GM12891 (cell line): ENCODE measurements around the gene CNN3.

Source experiments
- POLR2A ChIP-seq: IDR thresholded peaks from 2 replicates; pipeline ENCODE4 v1.6.1; 2011; ENCODE audit warnings: low read depth, low read length, control low read depth
- SPI1 ChIP-seq: IDR thresholded peaks from 2 replicates; pipeline ENCODE4 v1.6.1; 2011; ENCODE audit warnings: low read depth, low read length, control low read depth

DNA sequence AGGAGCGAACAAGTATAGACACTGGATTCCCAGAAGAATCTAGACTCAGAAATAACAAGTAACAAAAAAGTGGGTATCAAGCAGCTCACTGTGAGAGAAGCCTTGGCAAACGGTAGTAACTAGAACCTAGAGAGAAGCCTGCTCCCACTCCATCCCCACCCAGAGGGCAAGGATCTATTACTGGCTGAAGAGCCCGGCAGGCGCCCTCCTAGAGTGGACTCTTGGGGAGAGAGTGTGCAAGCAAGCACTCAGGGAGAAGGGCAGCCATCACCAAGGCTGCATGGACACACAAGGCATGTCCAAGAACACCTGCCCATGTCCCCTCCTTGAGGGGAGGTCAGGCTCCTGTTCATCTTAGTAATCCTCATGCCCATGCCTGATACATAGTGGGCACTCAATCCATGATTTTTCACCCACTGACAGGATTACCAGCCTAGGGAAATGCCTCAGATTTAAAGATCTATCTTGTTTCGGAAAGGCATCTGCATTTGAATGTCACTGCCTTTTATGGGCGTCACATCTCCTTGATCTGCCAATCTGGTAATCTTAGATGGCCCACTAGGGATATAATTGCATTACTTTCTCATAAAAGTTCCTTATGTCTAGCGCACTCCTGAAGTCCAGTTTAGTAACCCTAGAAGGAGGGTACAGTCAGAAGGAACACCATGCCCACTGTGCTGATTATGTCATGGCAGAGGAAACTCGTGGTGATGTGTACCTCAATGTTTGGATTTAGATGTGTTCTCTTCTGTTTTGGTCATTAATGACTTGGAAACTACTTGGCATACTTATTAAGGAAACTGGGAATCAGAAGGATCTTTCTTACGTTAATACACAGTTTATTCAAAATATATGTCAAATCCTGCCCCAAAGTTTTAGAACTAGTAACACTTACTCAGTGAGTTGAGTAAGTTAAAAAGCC is 14.4 kb downstream of the CNN3 start:
- TF ChIP-seq POLR2A (no peak), SPI1 (no peak)
